Smooth muscle cell (in vitro differentiated cells): ENCODE data around the gene CFAP70. TPM values are rescaled to one million over a fixed set of nuclear protein-coding genes. Genes with fewer than 3 reads are reported as not detected.

Experiments used
- DNase-seq: peaks from one replicate; lab custom pipeline; 2025; ENCODE audit not compliant: unreplicated experiment; lab: John Stamatoyannopoulos, UW
- H2AFZ ChIP-seq: fragments of 200-600 bp; sonication (generic); 2 replicates; pipeline ENCODE4 v1.6.0; 2016; ENCODE audit warnings: antibody characterized with exemption, low read depth, mild to moderate bottlenecking
- H3F3A ChIP-seq: fragments of 200-600 bp; sonication (generic); 2 replicates; pipeline ENCODE4 v1.6.0; 2017; ENCODE audit warnings: antibody characterized with exemption, low read depth
- H3K27ac ChIP-seq: fragments of 200-600 bp; sonication (generic); 2 replicates; pipeline ENCODE4 v1.5.1; 2016; ENCODE audit warnings: low read depth, mild to moderate bottlenecking
- H3K27me3 ChIP-seq: fragments of 200-600 bp; sonication (generic); 2 replicates; pipeline ENCODE4 v1.6.1; 2016; ENCODE audit warnings: low read depth, mild to moderate bottlenecking
- H3K36me3 ChIP-seq: fragments of 200-600 bp; sonication (generic); 2 replicates; pipeline ENCODE4 v1.5.1; 2016; ENCODE audit warnings: low read depth
- H3K4me1 ChIP-seq: fragments of 200-600 bp; sonication (generic); 2 replicates; pipeline ENCODE4 v1.5.1; 2016; ENCODE audit warnings: low read depth
- H3K4me2 ChIP-seq: fragments of 200-600 bp; sonication (generic); 2 replicates; pipeline ENCODE4 v1.6.0; 2016; ENCODE audit warnings: mild to moderate bottlenecking
- H3K4me3 ChIP-seq: fragments of 200-600 bp; sonication (generic); 2 replicates; pipeline ENCODE4 v1.5.1; 2016; ENCODE audit warnings: mild to moderate bottlenecking
- H3K79me2 ChIP-seq: fragments of 200-600 bp; sonication (generic); 2 replicates; pipeline ENCODE4 v1.6.0; 2016; ENCODE audit warnings: low read depth, mild to moderate bottlenecking
- H3K9ac ChIP-seq: fragments of 200-600 bp; sonication (generic); 2 replicates; pipeline ENCODE4 v1.6.0; 2016; ENCODE audit warnings: low read depth
- H3K9me3 ChIP-seq: fragments of 200-600 bp; sonication (generic); replicated peaks from 2 replicates; pipeline ENCODE4 v1.5.1; 2016; ENCODE audit warnings: low read depth
- H4K20me1 ChIP-seq: fragments of 200-600 bp; sonication (generic); 2 replicates; pipeline ENCODE4 v1.6.0; 2016; ENCODE audit warnings: low read depth
- CTCF ChIP-seq: fragments of 200-600 bp; sonication (generic); IDR thresholded peaks from 2 replicates; pipeline ENCODE4 v1.5.1; 2017; ENCODE audit warnings: borderline replicate concordance, mild to moderate bottlenecking, antibody characterized with exemption; ENCODE audit not compliant: insufficient read depth, poor library complexity, severe bottlenecking
- WGBS: methylation state at CpG from one replicate; pipeline ENCODE4 v1.1.7; 2016; ENCODE audit warnings: low lambda C conversion rate; 5-methylcytosine and 5-hydroxymethylcytosine counted together
- polyA plus RNA-seq: library from polyadenylated mRNA; unstranded; fragments of >200 nt; fragmentation: Nextera tagmentation; extraction: Ambion mirVana; gene quantifications from 2 replicates; pipeline ENCODE4 v1.2.1, GENCODE V29; 2016
- total RNA-seq: library from RNA; depleted of rRNA; stranded (reverse); fragments of >200 nt; gene quantifications from 2 replicates; pipeline ENCODE4 v1.2.3, GENCODE V29; 2014

Gene CFAP70
- total and polyA plus RNA-seq, 2 experiments from 2014 or later: 0.08 to 0.22 TPM

- Histone ChIP-seq H3K4me1 (peaks cover 7% of the 10 kb centered on the region), H4K20me1 (no peaks in the 10 kb centered on the region), H3K9me3 (peaks cover 4% of the 10 kb centered on the region), H3K79me2 (no peaks in the 10 kb centered on the region), H3K36me3 (no peaks in the 10 kb centered on the region), H3F3A (peaks cover 5% of the 10 kb centered on the region), H3K27ac (peak overlapping the region; percentile 77), H3K9ac (peak overlapping the region; percentile 94), H3K4me2 (peak overlapping the region; percentile 96), H3K4me3 (peak overlapping the region; percentile 82), H2AFZ (peak overlapping the region; percentile 94), H3K27me3 (peaks cover 37% of the 10 kb centered on the region)
- WGBS: 69% methylated on average over 5 of the region's 5 CpGs
- DNase-seq: no peak
- TF ChIP-seq CTCF: no peak
Measured at GRCh38 chr10:73357821-73358220, 843 bp downstream of the CFAP70 start.

GRCh38 chr10:73357166-73357565 lies 1.5 kb downstream of the CFAP70 start:
- H3K4me2 ChIP-seq: no peak overlapping the region
- H2AFZ ChIP-seq: no peak overlapping the region
- H3K79me2 ChIP-seq: no peaks in the 10 kb centered on the region
- 71% methylated on average over 4 of the region's 4 CpGs for WGBS
- H3K27me3 ChIP-seq: peaks cover 40% of the 10 kb centered on the region
- no peaks in the 10 kb centered on the region for H3K36me3 ChIP-seq
- H3K4me3 ChIP-seq: no peak overlapping the region
- no peak for TF ChIP-seq CTCF
- no peak for DNase-seq
- peaks cover 7% of the 10 kb centered on the region for H3K4me1 ChIP-seq
- H3F3A ChIP-seq: peaks cover 5% of the 10 kb centered on the region
- H3K9ac ChIP-seq: no peak overlapping the region
- peaks cover under 1% of the 10 kb centered on the region for H3K9me3 ChIP-seq
- no peaks in the 10 kb centered on the region for H4K20me1 ChIP-seq
- H3K27ac ChIP-seq: no peak overlapping the region

- no peaks in the 10 kb centered on the region for H3K9me3 ChIP-seq
- WGBS: 92% methylated on average over 1 of the region's 1 CpG
Measured at GRCh38 chr10:73344269-73344668, 14.4 kb downstream of the CFAP70 start.

More at GRCh38 chr10:73344269-73344668, 14.4 kb downstream of the CFAP70 start:
- Histone ChIP-seq H3F3A (no peaks in the 10 kb centered on the region), H3K27ac (no peak overlapping the region), H3K36me3 (no peaks in the 10 kb centered on the region), H2AFZ (no peak overlapping the region), H3K4me2 (no peak overlapping the region), H3K4me3 (no peak overlapping the region), H3K79me2 (no peaks in the 10 kb centered on the region), H3K9ac (no peak overlapping the region), H4K20me1 (no peaks in the 10 kb centered on the region), H3K27me3 (no peaks in the 10 kb centered on the region), H3K4me1 (no peaks in the 10 kb centered on the region)
- DNase-seq: no peak
- TF ChIP-seq CTCF: no peak
